Measurements from ENCODE around the gene WWC1.

WWC1 gene

GRCh38 chr5:168263121-168263520, 28.3 kb upstream of the WWC1 start:
- no peaks in the 10 kb centered on the region for H3K27me3 ChIP-seq (ENCODE audit: insufficient read depth, low read length)
- H3K4me1 ChIP-seq (ENCODE audit: control insufficient read depth in 1 of 2, insufficient read depth in 2 of 2, low read length in 2 of 2) = no peaks in the 10 kb centered on the region
- H3K79me2 ChIP-seq (ENCODE audit: control insufficient read depth, insufficient read depth, low read length, poor library complexity) = no peaks in the 10 kb centered on the region
- no peak overlapping the region for H3K18ac ChIP-seq (ENCODE audit: low read length)
- peaks cover 4% of the 10 kb centered on the region for H3K9me3 ChIP-seq (ENCODE audit: insufficient read depth, low read depth, low read length)
- no peak overlapping the region for H2AK5ac ChIP-seq (ENCODE audit: low read length)
- H3K4me3 ChIP-seq (ENCODE audit: low read depth, low read length) = no peak overlapping the region
- H3K14ac ChIP-seq (ENCODE audit: low read length) = no peak overlapping the region
- no peaks in the 10 kb centered on the region for H3K79me1 ChIP-seq (ENCODE audit: low read length)
- no peak overlapping the region for H4K91ac ChIP-seq (ENCODE audit: low read depth, low read length)
- no peak overlapping the region for H2BK5ac ChIP-seq (ENCODE audit: low read depth, low read length, poor library complexity)
- peaks cover 0 to 3% of the 10 kb centered on the region in 2 experiments for H3K36me3 ChIP-seq (ENCODE audit: control insufficient read depth in 1 of 2, insufficient read depth in 2 of 2, low read length in 2 of 2)
- H3K4ac ChIP-seq (ENCODE audit: low read depth, low read length) = no peak overlapping the region
- H4K12ac ChIP-seq (ENCODE audit: low read depth, low read length) = no peak overlapping the region
- H3K23ac ChIP-seq (ENCODE audit: low read length) = no peak overlapping the region
- no peak overlapping the region for H2BK12ac ChIP-seq (ENCODE audit: low read length)
- H3K4me2 ChIP-seq (ENCODE audit: low read length) = no peak overlapping the region
- H2AFZ ChIP-seq (ENCODE audit: insufficient read depth, low read length, poor library complexity) = no peak overlapping the region
- H2BK120ac ChIP-seq (ENCODE audit: insufficient read depth, low read length, poor library complexity) = no peak overlapping the region
- H3K27ac ChIP-seq (ENCODE audit: low read depth, low read length) = no peak overlapping the region
- no CpG with 5 or more reads among the region's 13 CpGs for WGBS (ENCODE audit: extremely low coverage, insufficient coverage, insufficient read length)
- DNase-seq = no peak
- H3K9ac ChIP-seq (ENCODE audit: low read length) = no peak overlapping the region
- H4K8ac ChIP-seq (ENCODE audit: low read depth, low read length) = no peak overlapping the region

GRCh38 chr5:168266016-168266415, 25.4 kb upstream of the WWC1 start:
- no CpG with 5 or more reads among the region's 6 CpGs for WGBS (ENCODE audit: extremely low coverage, insufficient coverage, insufficient read length)
- H4K8ac ChIP-seq (ENCODE audit: low read depth, low read length) = no peak overlapping the region
- peaks cover 3% of the 10 kb centered on the region for H3K79me1 ChIP-seq (ENCODE audit: low read length)
- no peak overlapping the region for H3K4me2 ChIP-seq (ENCODE audit: low read length)
- DNase-seq = no peak
- H4K91ac ChIP-seq (ENCODE audit: low read depth, low read length) = no peak overlapping the region
- H3K27me3 ChIP-seq (ENCODE audit: insufficient read depth, low read length) = no peaks in the 10 kb centered on the region
- peaks cover 10 to 13% of the 10 kb centered on the region in 2 experiments for H3K4me1 ChIP-seq (ENCODE audit: control insufficient read depth in 1 of 2, insufficient read depth in 2 of 2, low read length in 2 of 2)
- H3K18ac ChIP-seq (ENCODE audit: low read length) = no peak overlapping the region
- H3K14ac ChIP-seq (ENCODE audit: low read length) = no peak overlapping the region
- no peak overlapping the region for H3K9ac ChIP-seq (ENCODE audit: low read length)
- H2BK5ac ChIP-seq (ENCODE audit: low read depth, low read length, poor library complexity) = no peak overlapping the region
- no peak overlapping the region for H3K23ac ChIP-seq (ENCODE audit: low read length)
- H2AK5ac ChIP-seq (ENCODE audit: low read length) = no peak overlapping the region
- no peak overlapping the region for H2BK12ac ChIP-seq (ENCODE audit: low read length)
- H3K4me3 ChIP-seq (ENCODE audit: low read depth, low read length) = no peak overlapping the region
- H3K27ac ChIP-seq (ENCODE audit: low read depth, low read length) = no peak overlapping the region
- no peak overlapping the region for H2BK120ac ChIP-seq (ENCODE audit: insufficient read depth, low read length, poor library complexity)
- no peaks in the 10 kb centered on the region for H3K79me2 ChIP-seq (ENCODE audit: control insufficient read depth, insufficient read depth, low read length, poor library complexity)
- peaks cover 0 to 3% of the 10 kb centered on the region in 2 experiments for H3K36me3 ChIP-seq (ENCODE audit: control insufficient read depth in 1 of 2, insufficient read depth in 2 of 2, low read length in 2 of 2)
- H4K12ac ChIP-seq (ENCODE audit: low read depth, low read length) = no peak overlapping the region
- H3K4ac ChIP-seq (ENCODE audit: low read depth, low read length) = no peak overlapping the region
- no peak overlapping the region for H2AFZ ChIP-seq (ENCODE audit: insufficient read depth, low read length, poor library complexity)
- H3K9me3 ChIP-seq (ENCODE audit: insufficient read depth, low read depth, low read length) = peaks cover 4% of the 10 kb centered on the region

DNA sequence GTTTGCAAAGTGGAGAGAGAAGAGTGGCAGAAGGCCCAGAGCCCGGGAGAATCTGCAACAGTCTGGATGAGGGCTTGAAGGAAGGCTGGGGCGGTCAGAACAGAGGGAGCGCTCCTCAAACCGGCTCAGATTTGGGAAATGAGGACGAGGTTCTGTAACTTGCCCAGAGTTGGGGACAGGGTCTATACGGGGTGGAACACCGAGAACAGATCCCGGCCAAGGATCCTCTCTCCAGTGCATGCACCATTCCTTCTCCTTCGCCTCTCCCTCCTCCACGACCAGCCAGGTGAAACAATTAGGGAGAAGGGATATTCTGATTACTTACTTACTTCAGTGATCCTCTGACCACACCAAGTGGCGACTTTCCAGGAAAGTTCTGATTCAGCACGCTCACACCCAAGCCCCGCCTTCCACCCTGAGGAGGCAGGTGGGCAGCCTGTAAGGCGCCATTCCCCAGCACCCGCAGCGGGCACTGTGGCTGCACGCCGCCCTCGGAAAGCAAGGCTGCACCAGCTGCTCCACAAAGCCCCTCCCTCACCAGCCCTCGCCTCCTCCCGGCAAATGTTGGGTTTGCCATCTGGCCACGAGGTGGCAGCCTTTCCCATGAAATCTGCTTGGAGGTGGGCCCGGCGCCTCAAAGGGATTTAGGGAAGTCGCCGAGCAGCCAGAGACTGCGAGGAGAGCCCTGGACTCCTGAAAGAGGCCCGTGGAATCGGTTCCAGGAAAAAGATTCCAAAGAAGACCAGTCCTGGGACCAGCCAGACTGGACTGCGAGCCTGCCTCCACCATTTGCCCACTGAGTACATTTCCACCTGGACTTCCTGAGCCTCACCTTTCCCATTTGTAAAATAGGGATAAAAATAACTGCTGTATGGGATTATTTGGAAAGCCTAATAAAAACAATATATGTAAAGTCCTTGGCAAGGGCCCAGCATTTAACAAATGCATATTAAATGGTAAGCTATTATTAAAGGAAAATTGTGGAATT, 22.2 kb upstream of the WWC1 start:
- WGBS (ENCODE audit: extremely low coverage, insufficient coverage, insufficient read length) = no CpG with 5 or more reads among the region's 30 CpGs
- H3K79me1 ChIP-seq (ENCODE audit: low read length) = peaks cover 7% of the 10 kb centered on the region
- H4K91ac ChIP-seq (ENCODE audit: low read depth, low read length) = no peak overlapping the region
- no peak overlapping the region for H2BK120ac ChIP-seq (ENCODE audit: insufficient read depth, low read length, poor library complexity)
- peak overlapping the region; percentile 61 for H3K4me2 ChIP-seq (ENCODE audit: low read length)
- no peaks in the 10 kb centered on the region for H3K79me2 ChIP-seq (ENCODE audit: control insufficient read depth, insufficient read depth, low read length, poor library complexity)
- no peaks in the 10 kb centered on the region for H3K27me3 ChIP-seq (ENCODE audit: insufficient read depth, low read length)
- no peak overlapping the region for H2BK5ac ChIP-seq (ENCODE audit: low read depth, low read length, poor library complexity)
- H2BK12ac ChIP-seq (ENCODE audit: low read length) = no peak overlapping the region
- no peak overlapping the region for H2AK5ac ChIP-seq (ENCODE audit: low read length)
- no peak overlapping the region for H3K9ac ChIP-seq (ENCODE audit: low read length)
- DNase-seq = peak; percentile 97 to 99
- peak overlapping the region; percentile 59 for H3K27ac ChIP-seq (ENCODE audit: low read depth, low read length)
- H3K36me3 ChIP-seq (ENCODE audit: control insufficient read depth in 1 of 2, insufficient read depth in 2 of 2, low read length in 2 of 2) = no peaks in the 10 kb centered on the region
- H4K8ac ChIP-seq (ENCODE audit: low read depth, low read length) = no peak overlapping the region
- peaks cover 10 to 13% of the 10 kb centered on the region in 2 experiments for H3K4me1 ChIP-seq (ENCODE audit: control insufficient read depth in 1 of 2, insufficient read depth in 2 of 2, low read length in 2 of 2)
- no peak overlapping the region for H3K23ac ChIP-seq (ENCODE audit: low read length)
- H2AFZ ChIP-seq (ENCODE audit: insufficient read depth, low read length, poor library complexity) = peak overlapping the region; percentile 54
- H3K18ac ChIP-seq (ENCODE audit: low read length) = no peak overlapping the region
- H4K12ac ChIP-seq (ENCODE audit: low read depth, low read length) = no peak overlapping the region
- H3K4ac ChIP-seq (ENCODE audit: low read depth, low read length) = no peak overlapping the region
- H3K14ac ChIP-seq (ENCODE audit: low read length) = no peak overlapping the region
- H3K9me3 ChIP-seq (ENCODE audit: insufficient read depth, low read depth, low read length) = no peaks in the 10 kb centered on the region
- no peak overlapping the region for H3K4me3 ChIP-seq (ENCODE audit: low read depth, low read length)

DNA sequence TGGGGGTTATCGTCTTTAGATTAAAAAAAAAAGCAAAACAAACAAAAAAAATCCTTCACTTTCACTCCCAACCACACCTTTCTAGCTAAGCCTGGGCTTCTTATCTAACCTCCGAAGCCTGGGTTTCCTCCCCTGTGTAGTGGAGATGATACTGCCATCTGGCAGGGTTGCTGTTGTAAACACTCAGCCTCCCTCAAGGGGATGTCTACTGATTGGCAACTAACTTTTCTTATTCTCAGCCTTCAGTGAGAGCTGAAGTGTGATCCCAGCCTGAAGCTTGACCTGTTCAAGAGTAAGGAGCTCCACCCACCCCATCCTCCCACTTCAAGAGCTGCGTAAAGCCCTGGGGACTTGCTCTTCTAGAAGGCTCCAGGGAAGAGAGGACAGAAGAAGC, 21.5 kb upstream of the WWC1 start:
- Histone ChIP-seq H3K27me3 (ENCODE audit: insufficient read depth, low read length) (no peaks in the 10 kb centered on the region), H2AFZ (ENCODE audit: insufficient read depth, low read length, poor library complexity) (no peak overlapping the region), H3K4ac (ENCODE audit: low read depth, low read length) (no peak overlapping the region), H4K91ac (ENCODE audit: low read depth, low read length) (peak overlapping the region; percentile 59), H3K79me1 (ENCODE audit: low read length) (peaks cover 7% of the 10 kb centered on the region), H2BK12ac (ENCODE audit: low read length) (peak overlapping the region; percentile 42), H3K4me1 (ENCODE audit: control insufficient read depth in 1 of 2, insufficient read depth in 2 of 2, low read length in 2 of 2) (peaks cover 10 to 13% of the 10 kb centered on the region in 2 experiments), H3K9me3 (ENCODE audit: insufficient read depth, low read depth, low read length) (no peaks in the 10 kb centered on the region), H3K4me2 (ENCODE audit: low read length) (no peak overlapping the region), H3K79me2 (ENCODE audit: control insufficient read depth, insufficient read depth, low read length, poor library complexity) (no peaks in the 10 kb centered on the region), H3K4me3 (ENCODE audit: low read depth, low read length) (no peak overlapping the region), H3K18ac (ENCODE audit: low read length) (peak overlapping the region; percentile 9), H4K8ac (ENCODE audit: low read depth, low read length) (peak overlapping the region; percentile 77), H3K23ac (ENCODE audit: low read length) (no peak overlapping the region), H2BK5ac (ENCODE audit: low read depth, low read length, poor library complexity) (peak overlapping the region; percentile 29), H2AK5ac (ENCODE audit: low read length) (no peak overlapping the region), H4K12ac (ENCODE audit: low read depth, low read length) (no peak overlapping the region), H3K9ac (ENCODE audit: low read length) (no peak overlapping the region), H2BK120ac (ENCODE audit: insufficient read depth, low read length, poor library complexity) (no peak overlapping the region), H3K27ac (ENCODE audit: low read depth, low read length) (peak overlapping the region; percentile 59), H3K36me3 (ENCODE audit: control insufficient read depth in 1 of 2, insufficient read depth in 2 of 2, low read length in 2 of 2) (no peaks in the 10 kb centered on the region), H3K14ac (ENCODE audit: low read length) (no peak overlapping the region)
- DNase-seq = peak; percentile 12 to 30
- no CpG with 5 or more reads among the region's 3 CpGs for WGBS (ENCODE audit: extremely low coverage, insufficient coverage, insufficient read length)

Data from trophoblast cell (in vitro differentiated cells and primary cell).